Dedifferentiated amniotic fluid mesenchymal stem cell (primary cell): Measurements from ENCODE around the gene GPR18.

ENCODE experiments used
- DNase-seq: peaks from one replicate; pipeline ENCODE4 v3.0.0-alpha.2; 2016; ENCODE audit errors: extremely low spot score

Gene GPR18

DNA sequence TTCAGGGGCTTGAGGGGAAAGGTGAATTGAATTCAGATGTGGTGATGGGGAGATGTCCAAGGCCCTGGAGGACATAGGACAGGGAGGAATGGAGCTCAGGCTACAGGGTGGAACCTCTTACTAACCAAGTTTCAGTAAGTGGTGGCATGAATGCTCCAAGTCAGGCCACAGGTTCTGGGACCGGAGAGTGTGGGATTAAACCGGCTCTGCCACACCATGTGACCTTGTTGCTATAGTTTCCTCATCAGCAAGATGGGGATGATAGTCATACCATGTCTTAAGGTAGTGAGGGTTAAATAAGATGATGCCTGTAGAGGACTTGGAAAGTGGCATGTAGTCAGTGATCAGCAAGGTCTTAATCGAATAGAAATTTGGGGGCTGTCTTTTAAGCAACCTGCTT is 32.7 kb upstream of the GPR18 start:
- DNase-seq, result no peak

DNA sequence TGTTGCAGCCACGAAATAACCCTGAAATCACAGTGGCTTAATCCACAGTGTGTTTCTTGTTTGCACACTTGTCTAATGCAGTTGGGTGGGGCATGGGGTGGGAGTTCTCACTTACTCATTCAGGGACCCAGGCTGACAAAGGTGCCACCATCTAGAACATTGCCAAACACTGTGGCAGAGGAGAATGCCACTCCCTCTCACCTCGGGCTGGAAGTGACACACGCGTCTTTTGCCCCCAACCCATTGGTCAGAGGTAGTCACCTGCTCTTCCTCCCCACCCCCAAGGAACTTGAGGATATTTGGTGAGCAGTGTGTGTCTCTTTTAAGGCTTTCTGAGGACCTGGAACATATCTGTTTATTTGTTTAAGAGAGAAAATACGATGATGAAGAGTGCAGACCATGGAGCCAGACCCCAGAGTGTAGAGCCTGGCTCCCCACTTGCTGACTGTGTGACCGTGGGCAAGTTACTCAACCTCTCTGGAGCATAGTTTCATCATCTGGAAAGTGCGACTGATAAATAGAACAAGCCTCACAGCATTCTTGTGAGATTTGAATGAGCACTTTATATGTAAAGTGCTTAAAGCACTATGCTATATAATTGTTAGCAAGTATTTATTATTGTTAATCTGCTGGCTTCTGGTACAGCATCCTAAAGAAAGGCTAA is 31.6 kb upstream of the GPR18 start:
- DNase-seq, result no peak

DNA sequence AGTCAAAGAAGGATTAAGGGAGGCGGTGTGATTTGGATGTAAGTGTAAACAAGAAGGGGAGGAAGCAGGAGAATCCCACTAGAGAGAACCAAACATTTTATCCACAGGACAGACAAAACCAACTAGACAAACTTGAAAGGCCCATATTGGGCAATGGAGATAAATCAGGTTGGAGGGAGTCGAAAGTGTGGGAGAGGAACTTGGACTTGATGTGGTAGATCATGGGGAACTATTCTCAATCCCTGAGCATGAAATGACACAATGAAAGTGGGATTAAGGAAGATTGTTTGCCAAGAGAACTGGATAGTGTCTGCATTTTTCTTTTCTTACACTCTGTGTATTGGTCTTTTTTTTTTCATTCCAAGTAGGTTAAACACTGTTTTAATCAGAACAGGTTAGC is 31.1 kb upstream of the GPR18 start:
- no peak for DNase-seq

DNA sequence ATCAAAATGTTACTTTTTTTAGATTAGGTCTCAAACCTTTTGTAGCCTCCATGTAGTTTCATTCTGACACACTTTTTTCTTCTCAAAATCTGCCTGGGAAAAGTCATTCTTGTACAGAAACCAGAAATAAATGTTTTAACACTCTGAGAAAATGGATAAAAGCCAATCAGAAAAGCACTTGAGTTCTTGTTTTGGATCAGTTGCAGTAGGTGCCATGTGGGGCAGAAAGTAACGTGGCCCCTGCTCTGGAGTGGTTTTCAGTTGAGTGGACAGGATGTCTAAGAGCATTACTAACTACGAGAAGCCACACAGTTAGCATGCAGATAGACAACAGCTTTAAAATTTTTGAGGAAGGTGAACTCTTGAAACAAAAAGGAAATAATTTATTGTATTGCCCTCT is 29.9 kb upstream of the GPR18 start:
- no peak for DNase-seq

DNA sequence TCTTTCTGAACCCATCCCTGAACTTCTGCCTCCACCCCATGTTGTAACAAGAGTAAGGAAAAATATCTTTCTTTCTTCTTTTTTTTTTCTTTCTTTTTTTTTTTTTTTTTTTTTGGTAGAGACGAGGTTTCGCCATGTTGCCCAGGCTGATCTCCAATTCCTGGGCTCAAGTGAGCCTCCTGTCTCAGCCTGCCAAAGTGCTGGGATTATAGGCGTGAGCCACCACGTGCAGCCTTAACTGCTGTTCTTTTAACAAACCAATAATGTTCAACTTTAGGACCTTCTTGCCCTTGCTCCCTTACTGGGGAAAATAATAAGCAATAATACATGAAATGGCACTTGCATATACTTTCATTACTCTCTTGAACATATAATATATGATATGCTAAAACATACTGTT is 29.4 kb upstream of the GPR18 start:
- no peak for DNase-seq

DNA sequence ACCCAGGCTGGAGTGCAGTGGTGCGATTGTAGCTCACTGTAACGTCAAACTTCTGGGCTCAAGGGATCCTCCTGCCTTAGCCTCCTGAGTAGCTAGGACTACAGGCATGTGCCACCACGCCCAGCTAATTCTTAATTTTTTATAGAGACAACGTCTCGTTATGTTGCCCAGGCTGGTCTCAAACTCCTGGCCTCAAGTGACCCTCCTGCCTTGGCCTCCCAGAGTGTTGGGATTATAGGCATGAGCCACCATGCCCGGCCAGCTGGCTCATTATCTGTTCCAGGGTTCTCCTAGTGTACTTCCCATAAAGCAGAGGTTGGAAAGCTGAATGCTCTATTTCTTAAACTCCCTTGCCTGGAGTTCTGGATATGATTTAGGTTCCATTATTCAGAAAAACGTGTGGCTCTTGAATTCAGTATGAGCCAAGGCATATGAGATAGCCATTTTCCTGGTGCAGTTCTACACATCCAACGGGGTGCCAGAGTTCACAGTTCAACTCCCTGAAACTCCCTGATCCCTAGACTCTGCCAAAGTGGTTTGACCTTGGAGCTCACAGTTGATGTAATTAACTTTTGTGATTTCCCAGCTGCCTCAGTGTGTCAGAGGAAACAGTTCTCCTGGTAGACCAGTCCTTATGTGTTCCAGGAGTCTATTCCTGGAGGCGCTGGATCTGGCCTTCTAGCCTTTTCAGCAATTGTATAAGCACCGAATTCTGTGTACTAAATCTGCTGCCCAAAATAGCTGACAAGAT is 27.4 kb upstream of the GPR18 start:
- DNase-seq, result no peak

DNA sequence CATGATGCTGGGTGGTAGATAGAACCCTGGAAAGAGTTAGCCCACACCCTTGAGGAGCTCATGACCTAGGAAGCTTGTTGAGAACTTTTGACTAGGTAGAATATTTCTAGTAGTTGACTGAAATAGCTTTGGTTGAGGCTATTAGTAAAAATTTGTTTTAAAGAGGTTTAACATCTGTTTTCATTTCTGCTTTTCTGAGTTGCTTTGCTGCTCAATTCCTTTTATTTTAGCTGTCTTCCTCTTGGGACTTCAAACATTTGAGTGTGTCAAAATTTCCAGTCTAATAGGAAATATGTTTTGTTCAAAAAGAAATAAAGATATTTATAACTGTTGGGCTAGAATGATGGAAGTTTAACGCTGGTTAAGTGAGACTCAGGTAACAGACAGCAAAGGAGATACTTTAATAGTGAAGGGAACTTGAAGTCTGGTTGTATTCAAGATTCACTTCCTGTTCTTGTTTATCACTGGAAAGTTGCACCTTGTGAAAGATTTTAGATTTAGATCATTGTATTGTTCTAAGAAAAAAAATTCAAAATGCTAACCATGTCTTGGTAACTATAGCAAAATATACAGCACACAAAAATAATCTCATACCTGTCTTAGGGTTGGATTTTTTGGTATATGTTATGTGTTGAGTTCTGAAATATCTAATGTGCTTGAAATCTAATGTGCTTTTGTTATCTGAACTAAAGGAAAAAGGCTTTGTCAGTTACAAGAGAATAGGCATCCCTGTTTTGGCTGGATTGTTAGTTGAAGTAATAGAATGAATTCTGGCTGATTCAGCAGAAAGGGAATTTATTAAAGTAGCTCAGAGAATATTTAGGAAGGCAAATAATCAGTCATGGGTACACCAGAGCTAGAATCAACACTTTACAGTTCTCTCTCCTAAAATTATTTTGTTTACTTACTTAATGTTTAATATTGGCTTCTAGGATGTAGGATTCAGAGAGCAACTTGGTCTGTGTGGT is 24.4 kb upstream of the GPR18 start:
- DNase-seq, result no peak

DNA sequence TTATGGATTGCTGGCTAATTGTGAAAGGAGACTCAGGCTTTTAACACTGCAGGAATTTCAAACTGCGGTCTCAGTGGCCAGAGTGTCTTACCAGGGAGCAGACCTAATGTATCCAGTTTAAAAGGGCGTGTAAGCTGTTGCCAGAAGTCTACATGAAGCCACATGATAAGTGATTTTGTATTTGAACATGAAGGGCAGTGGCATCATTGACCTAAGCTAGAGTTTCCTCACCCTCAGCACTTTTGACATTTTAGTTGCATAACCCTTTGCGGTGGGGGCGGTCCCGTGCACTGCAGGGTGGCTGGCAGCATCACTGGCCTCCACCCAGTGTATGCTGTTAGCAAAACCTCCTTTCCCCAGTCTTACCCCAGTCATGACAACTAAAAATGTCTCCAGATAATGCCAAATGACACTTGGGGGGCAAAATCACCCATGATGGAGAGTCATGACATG is 23.7 kb upstream of the GPR18 start:
- DNase-seq, result no peak

DNA sequence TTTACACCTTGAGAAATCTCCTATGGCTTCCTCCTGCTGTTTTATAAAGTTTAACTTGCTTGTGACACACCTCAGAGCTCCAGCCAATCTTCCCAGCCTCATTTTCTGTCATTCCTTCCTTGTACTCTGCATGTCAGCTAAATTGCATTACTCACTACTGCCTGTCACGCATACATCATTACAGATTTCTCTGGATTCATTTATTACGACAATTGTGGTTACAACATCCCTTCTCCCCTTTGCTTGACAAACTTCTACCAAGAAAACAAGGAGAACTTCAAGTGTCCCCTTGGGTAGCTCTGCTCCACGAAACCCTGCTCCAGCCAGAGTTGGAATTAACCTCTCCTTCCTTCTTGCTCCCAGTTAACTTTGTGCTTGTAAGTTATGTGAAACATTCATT is 22.0 kb upstream of the GPR18 start:
- no peak for DNase-seq

DNA sequence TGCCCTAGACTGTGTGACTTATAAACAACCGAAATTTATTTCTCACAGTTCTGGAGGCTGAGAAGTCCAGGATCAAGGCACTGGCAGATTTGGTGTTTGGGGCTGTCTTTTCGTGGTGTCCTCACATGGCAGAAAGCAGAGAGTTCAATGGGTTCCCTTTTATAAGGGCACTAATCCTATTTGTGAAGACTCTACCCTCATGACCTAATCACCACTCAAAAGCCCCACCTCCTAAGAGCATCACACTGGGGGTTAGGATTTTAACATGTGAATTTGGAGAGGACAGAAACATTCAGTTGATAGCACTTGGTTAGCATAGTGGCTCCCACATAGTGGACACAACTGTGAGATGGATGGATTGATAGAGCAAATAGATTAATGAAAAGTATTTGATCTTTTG is 21.5 kb upstream of the GPR18 start:
- no peak for DNase-seq

DNA sequence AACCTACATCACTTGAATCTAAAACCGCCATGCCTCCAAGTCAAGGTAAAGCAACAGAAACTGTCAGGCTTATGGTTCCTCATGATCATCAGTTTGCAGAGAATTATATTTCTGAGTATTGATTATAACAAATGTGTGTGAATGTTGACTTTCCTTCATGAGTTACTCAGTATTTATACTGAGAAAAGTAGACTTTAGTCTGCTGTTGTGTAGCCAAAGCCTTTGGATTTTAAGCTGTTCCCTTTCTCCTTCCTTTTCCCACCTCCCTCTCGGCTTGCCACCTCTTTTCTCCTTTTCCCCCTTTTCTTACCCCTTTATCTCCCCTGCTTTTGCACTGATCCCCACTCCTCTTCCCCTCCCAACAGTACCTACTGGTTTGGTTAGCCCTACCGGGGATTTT is 20.7 kb upstream of the GPR18 start:
- no peak for DNase-seq

DNA sequence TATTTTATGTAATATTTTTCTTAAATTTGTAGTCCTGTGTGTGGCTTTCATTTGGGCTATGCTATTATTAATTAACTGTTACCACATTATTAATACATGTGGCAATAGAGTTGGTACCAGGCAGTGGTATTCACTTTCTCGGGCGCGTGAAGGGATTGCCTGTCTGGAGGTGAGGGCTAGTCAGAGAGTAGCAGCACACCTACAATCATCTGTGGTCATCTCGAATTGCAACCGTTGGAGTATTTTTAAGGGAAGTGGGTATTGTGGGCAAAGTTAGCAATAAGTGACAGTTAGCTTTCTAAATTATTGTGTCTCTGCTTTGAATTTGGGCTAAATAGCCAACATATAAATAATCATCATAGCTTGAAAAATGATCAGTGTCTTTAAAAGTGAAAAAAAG is 20.0 kb upstream of the GPR18 start:
- DNase-seq, result no peak

DNA sequence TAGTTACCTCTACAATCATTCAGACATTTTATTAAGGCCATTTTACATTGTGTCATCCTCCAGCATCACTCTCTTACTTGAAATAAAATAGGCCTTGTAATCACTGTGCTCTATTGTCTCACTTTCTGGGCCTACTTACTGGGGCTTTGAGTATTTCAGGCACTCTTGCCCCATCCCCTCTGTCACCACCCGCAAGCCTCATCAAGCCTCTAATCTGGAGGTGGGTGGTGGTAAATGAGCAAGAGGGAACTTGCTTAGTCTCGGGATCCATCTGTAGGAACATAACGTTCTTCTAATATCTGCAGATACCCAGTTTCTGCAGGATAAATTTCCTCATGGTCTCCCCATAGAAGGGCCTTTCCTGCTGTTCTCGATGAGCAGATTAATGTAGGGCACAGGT is 19.4 kb upstream of the GPR18 start:
- no peak for DNase-seq

DNA sequence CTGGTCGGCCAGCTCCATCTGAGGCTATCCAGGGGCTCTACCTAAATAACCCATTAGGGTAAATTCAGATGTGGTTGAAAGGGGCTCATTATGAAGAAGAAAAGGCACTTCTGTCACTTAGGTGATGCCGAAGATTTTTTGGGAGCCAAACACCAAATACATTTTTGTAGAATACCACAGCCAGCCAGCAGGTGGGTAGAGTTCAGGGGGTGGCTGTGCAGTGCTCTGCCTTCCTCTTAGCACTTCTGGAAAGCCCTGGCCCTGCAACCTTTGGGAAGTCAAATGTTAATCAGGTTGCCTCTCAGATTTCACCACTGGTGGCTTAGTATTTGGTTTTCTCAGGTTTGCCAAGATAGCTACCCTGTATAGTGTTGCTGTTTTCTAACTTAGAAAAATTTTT is 18.5 kb upstream of the GPR18 start:
- no peak for DNase-seq

DNA sequence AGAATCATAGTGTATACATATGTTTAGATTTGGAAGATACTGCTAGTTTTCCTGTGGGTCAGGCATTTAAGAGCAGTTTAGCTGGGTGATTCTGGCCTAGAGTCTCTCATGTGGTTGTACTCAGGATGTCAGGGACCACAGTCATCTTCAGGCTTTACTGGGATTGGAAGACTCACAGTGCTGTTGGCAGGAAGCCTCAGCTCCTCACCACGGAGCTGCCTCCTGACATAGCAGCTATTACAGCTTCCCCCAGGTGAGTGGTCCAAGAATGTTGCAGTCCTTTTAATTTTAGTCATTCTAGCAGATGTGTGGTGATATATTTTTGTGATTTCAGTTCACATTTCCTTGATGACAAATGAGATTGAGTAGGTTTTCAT is 16.9 kb upstream of the GPR18 start:
- no peak for DNase-seq

DNA sequence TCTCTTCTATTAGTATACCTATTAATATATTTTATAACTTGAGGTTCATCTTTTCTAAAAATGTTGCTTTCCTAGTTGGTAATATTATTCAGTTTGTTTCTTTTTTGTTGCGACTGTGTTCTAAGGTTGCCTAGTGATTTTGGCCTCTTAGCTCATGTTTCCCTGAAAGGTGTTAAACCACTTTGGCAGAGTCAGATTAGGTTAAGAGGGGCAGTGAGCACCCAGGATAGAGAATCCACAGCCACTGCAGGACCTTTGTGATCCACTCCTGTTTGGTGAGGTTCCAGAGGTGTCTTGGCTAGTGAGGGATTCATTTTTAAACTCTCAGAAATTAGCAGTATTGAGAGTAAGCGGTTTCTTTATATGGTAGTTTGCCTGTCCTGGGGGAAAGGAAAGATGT is 14.9 kb upstream of the GPR18 start:
- DNase-seq, result no peak

DNA sequence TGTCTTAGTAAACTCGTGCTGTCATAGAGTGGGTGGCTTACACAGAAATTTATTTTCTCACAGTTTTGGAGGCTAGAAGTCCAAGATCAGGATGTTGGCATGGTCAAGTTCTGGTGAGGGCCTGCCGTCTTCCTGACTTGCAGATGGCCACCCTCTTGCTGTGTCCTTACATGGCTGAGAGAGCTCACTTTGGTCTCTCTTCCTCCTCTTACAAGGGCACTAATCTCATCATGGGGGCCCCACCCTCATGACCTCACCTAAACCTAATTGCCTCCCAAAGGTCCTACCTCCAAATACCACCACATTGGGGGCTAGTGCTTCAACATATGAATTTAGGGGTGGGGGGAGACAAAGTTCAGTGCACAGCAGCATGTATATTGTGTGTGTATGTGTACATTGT is 14.3 kb upstream of the GPR18 start:
- no peak for DNase-seq

DNA sequence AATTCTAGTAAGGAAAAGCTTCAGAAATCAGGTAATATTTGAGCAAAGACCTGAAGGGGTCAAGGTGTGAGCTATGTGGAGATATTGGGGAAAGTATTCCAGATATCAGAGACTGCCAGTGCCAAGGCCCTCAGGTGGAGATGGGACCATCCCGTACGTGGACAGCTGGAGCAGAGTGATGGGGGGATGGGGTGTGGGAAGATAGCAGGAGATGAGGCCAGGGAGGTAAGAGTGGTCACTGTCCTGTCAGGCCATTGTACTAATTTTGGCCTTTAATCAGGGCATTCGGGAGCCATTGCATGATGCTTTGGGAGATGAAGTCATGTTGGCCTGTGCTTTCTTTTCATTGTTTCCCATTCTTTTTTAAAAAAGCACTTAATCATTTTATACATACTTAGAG is 13.1 kb upstream of the GPR18 start:
- DNase-seq, result no peak

DNA sequence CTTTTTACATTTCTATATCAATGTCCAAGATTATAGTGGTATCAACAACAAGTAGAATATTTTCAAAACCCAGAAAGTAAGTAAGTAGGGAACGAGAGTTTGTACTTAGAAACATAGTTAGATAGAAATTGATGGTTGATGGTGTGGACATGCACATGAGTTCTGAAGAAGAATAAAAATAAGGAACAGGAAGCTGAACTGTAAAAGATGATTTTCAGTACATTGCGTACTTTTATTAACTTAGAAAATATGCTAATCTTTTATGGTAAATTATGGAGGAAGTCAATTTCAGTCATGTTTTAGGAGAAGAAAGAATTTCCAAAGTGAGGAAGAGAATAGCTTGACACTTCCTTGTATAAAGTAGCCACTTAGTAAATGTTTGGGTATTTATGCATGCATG is 12.3 kb upstream of the GPR18 start:
- DNase-seq, result no peak

DNA sequence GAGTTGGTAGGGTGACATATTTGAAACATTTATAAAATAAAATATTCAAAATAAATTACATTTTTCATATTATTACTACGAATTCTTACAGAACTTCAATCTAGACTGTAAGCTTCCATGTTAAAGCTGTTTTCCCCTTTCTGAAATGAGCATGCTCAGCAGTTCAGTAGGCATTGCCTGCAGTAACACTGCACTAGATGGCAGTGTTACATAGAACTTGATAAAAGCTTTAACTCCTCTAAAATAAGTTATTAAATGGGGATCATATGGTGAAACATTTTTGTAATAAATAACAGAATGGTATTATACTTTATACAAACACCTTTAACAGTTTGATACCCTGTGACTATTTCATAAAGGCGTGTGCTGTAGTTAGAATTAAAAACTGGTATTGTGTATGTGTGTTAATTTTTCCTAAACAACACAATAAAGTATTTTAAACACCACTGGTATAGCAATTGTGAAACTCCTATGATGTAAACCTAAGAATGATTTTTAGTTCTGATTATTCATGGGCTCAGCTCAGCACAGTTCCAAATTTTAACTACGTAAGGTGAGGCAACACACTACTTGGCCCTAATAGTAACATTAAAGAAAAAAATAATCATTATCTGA is 11.6 kb upstream of the GPR18 start:
- DNase-seq, result peak; percentile 66

DNA sequence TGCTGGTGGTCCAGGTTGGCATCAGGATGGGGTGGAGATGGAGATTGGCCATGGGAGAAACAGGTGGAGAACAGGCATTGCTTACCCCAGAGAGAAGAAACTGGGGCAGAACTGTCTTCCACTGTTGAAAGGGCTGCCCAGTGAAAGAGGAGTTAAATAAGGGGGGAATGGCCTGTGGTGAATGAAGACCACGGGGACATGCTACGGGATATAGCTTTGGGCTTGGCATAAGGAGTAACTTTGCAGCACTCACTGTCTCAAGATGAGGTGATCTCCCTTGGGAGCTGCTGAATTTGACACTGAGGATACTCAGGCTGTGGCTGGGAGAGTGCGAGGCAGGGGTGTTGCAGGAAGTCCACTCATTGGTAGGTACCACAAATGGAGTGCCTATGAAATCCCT is 10.6 kb upstream of the GPR18 start:
- no peak for DNase-seq

DNA sequence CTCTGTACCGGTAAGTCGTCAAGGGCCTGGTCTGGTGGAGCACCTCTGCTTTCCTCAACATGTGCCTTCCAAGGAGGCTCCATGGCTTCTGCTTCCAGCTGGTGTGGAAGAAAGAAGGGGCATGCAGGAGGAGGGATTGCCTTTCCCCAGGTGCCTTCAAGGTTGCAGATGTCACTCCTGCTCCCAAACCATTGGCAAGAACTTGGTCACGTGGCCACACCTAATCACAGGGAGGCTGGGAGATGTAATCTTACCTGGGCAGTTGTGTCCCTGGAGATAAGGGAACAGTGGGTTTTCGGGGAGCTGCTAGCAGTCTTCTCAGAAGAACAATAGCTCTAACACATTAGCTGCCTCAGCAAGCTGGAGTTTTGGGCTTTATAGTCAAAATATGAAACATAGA is 9.7 kb upstream of the GPR18 start:
- DNase-seq, result no peak
